ENCODE results near the gene MYADM.

MYADM gene

GRCh38 chr19:53864308-53864836 lies 3.3 kb upstream of the MYADM start:
- DNase-seq (ENCODE audit: low spot score) = no peak
- TF ChIP-seq, protein P1, sequence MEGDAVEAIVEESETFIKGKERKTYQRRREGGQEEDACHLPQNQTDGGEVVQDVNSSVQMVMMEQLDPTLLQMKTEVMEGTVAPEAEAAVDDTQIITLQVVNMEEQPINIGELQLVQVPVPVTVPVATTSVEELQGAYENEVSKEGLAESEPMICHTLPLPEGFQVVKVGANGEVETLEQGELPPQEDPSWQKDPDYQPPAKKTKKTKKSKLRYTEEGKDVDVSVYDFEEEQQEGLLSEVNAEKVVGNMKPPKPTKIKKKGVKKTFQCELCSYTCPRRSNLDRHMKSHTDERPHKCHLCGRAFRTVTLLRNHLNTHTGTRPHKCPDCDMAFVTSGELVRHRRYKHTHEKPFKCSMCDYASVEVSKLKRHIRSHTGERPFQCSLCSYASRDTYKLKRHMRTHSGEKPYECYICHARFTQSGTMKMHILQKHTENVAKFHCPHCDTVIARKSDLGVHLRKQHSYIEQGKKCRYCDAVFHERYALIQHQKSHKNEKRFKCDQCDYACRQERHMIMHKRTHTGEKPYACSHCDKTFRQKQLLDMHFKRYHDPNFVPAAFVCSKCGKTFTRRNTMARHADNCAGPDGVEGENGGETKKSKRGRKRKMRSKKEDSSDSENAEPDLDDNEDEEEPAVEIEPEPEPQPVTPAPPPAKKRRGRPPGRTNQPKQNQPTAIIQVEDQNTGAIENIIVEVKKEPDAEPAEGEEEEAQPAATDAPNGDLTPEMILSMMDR (IDR thresholded peaks at IDR 0.05; ENCODE audit: extremely low read depth, insufficient read depth, missing control alignments) = no peak
- in situ Hi-C loops (cut with MboI; ENCODE audit: low pct_unique_long_range_greater_than_20kb, low sequenced_read_pairs, unreplicated experiment) = no loop called here

GRCh38 chr19:53865523-53865917 lies 2.2 kb upstream of the MYADM start:
- in situ Hi-C loops (cut with MboI; ENCODE audit: low pct_unique_long_range_greater_than_20kb, low sequenced_read_pairs, unreplicated experiment) = no loop called here

GRCh38 chr19:53865918-53866864 lies 1.5 kb upstream of the MYADM start:
- in situ Hi-C loops (cut with MboI; ENCODE audit: low pct_unique_long_range_greater_than_20kb, low sequenced_read_pairs, unreplicated experiment) = no loop called here
- peak; percentile 82 for DNase-seq (ENCODE audit: low spot score)
- TF ChIP-seq, protein P1 (IDR thresholded peaks at IDR 0.05; ENCODE audit: extremely low read depth, insufficient read depth, missing control alignments) = no peak

More at GRCh38 chr19:53865523-53865917, 2.2 kb upstream of the MYADM start:
- TF ChIP-seq, protein P1 (IDR thresholded peaks at IDR 0.05; ENCODE audit: extremely low read depth, insufficient read depth, missing control alignments) = no peak
- DNase-seq (ENCODE audit: low spot score) = peak; percentile 10

- in situ Hi-C loops (cut with MboI; ENCODE audit: low pct_unique_long_range_greater_than_20kb, low sequenced_read_pairs, unreplicated experiment) = no loop called here
- TF ChIP-seq, protein P1 (IDR thresholded peaks at IDR 0.05; ENCODE audit: extremely low read depth, insufficient read depth, missing control alignments) = no peak
- no peak for DNase-seq (ENCODE audit: low spot score)
Observed at GRCh38 chr19:53866865-53867224, 838 bp upstream of the MYADM start.

DNA sequence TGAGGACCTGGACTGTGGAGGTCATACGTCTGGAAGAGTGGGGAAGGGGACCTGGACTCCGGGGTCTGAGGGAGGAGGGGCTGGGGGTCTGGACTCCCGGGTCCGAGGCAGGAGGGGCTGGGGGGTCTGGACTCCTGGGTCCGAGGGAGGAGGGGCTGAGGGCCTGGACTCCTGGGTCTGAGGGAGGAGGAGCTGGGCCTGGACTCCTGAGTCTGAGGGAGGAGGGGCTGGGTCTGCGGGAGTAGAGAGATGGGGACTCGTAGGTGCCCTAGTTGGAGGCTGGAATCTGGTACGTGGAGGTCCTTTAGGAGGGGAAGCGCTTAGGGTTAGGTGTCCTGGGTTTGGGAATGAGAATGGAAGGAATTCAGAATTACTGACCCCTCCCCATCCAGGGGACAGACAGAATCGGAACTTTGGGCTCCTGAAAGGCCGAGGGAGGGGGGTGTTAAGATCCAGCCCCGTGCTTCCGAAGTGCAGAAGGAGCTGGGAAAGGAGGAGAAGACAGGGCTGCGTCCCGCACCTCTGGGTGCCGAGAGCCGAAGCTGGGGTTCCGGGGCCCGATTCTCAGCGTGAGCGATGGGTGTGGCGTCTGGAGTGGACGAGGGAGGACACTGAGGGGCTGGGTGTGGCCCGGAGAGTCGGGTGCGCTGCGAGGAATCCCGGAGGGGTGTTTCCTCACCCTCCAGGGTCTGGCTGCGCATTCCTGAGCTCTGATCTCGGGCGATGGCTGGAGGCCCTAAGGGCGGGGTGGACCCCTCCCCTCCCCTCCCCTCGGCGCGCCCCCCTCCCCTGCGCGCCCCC lies 608 bp downstream of the MYADM start:
- in situ Hi-C loops (cut with MboI; ENCODE audit: low pct_unique_long_range_greater_than_20kb, low sequenced_read_pairs, unreplicated experiment) = no loop called here
- TF ChIP-seq, protein P1 (IDR thresholded peaks at IDR 0.05; ENCODE audit: extremely low read depth, insufficient read depth, missing control alignments) = no peak
- DNase-seq (ENCODE audit: low spot score) = peak; percentile 62

Data from GM13977 (cell line).